HCT116 (cell line): Measurements from ENCODE around the gene IRF3. TPM values are rescaled to one million over a fixed set of nuclear protein-coding genes. Genes with fewer than 3 reads are reported as not detected.

Experiments
- ATAC-seq: fragments of 200-7000 bp; cut with Tn5 transposase; 2 replicates; pipeline ENCODE4 v1.9.1; 2020; ENCODE audit warnings: mild to moderate bottlenecking, moderate library complexity
- BruUV-seq: library from RNA; stranded (reverse); fragments of 400-500 nt; replicated peaks from 2 replicates; lab custom pipeline; 2021; lab: Mats Ljungman, UMichigan
- CTCF ChIA-PET: fragments of 300-600 bp; sonication (Branson Sonifier 250); formaldehyde crosslinking; loops from one replicate; lab custom pipeline; 2021; ENCODE audit warnings: antibody characterized with exemption; lab: Charles Lee
- POLR2A ChIA-PET: fragments of 300-600, 350-600 bp; sonication (Branson Sonifier 250); formaldehyde crosslinking; loops from one replicate; lab custom pipeline; 2021; ENCODE audit warnings: antibody characterized with exemption; lab: Charles Lee
- RAD21 ChIA-PET, 2 experiments: fragments of 300-600 bp; sonication (Branson Sonifier 250); formaldehyde crosslinking; loops; one replicate each; lab custom pipeline; 2023; ENCODE audit warnings: low total read pairs in 2 of 2; ENCODE audit not compliant: uncharacterized antibody in 2 of 2, unreplicated experiment in 2 of 2, low non-redundant PET in 1 of 2; lab: Charles Lee
- DNase-seq: peaks from one replicate; pipeline ENCODE4 v3.0.0-alpha.2; 2010; ENCODE audit warnings: low read depth, low spot score
- H2AFZ ChIP-seq: fragments of 200-600 bp; shearing (Covaris generic), sonication (generic); 2 replicates; pipeline ENCODE4 v1.6.1; 2017; ENCODE audit warnings: low read depth, mixed run types, mixed read lengths, antibody characterized with exemption, low read length; ENCODE audit not compliant: poor library complexity, severe bottlenecking
- H3K27ac ChIP-seq: 2 replicates; pipeline ENCODE4 v1.5.1; 2012; ENCODE audit warnings: low read depth, low read length
- H3K27me3 ChIP-seq: fragments of 200-600 bp; sonication (generic); 2 replicates; pipeline ENCODE4 v1.6.1; 2016; ENCODE audit warnings: mixed run types, low read length, mixed read lengths; ENCODE audit not compliant: insufficient read depth
- H3K36me3 ChIP-seq, 2 experiments: fragments of 200-500 bp in 1 of 2; fragments of 200-600 bp in 1 of 2; sonication (Bioruptor generic) in 1 of 2; sonication (generic) in 1 of 2; 2 replicates each; pipeline versions ENCODE4 v1.5.1 to v1.6.1; 2014 to 2016; ENCODE audit warnings: low read length in 2 of 2, inconsistent platforms in 1 of 2, mixed read lengths in 1 of 2, mixed run types in 1 of 2; ENCODE audit not compliant: insufficient read depth in 2 of 2, control insufficient read depth in 1 of 2
- H3K4me1 ChIP-seq, 2 experiments: fragments of 200-600 bp in 1 of 2; sonication (generic) in 1 of 2; 2 replicates each; pipeline versions ENCODE4 v1.5.1 to v1.6.1; 2012 to 2017; ENCODE audit warnings: low read length in 2 of 2, inconsistent platforms in 1 of 2, mild to moderate bottlenecking in 1 of 2, mixed read lengths in 1 of 2, mixed run types in 1 of 2, moderate library complexity in 1 of 2; ENCODE audit not compliant: insufficient read depth in 2 of 2, control insufficient read depth in 1 of 2
- H3K4me2 ChIP-seq: fragments of 200-600 bp; sonication (generic); 2 replicates; pipeline ENCODE4 v1.6.1; 2017; ENCODE audit warnings: mixed run types, low read length, mixed read lengths
- H3K4me3 ChIP-seq, 2 experiments: fragments of 200-600 bp in 1 of 2; sonication (generic) in 1 of 2; replicated peaks in 1 of 2; 2 replicates each; pipeline ENCODE4 v1.5.1; 2011 to 2016; ENCODE audit warnings: low read length in 2 of 2, control low read depth in 1 of 2, low read depth in 1 of 2, mild to moderate bottlenecking in 1 of 2, mixed read lengths in 1 of 2, mixed run types in 1 of 2
- H3K79me2 ChIP-seq: fragments of 200-600 bp; sonication (generic); 2 replicates; pipeline ENCODE4 v1.6.1; 2017; ENCODE audit warnings: mild to moderate bottlenecking, mixed run types, low read length, moderate library complexity, mixed read lengths; ENCODE audit not compliant: insufficient read depth
- H3K9ac ChIP-seq: fragments of 200-600 bp; sonication (generic); 2 replicates; pipeline ENCODE4 v1.6.1; 2016; ENCODE audit warnings: low read length, mixed read lengths
- H3K9me2 ChIP-seq: fragments of 200-600 bp; sonication (generic), shearing (Covaris generic); 2 replicates; pipeline ENCODE4 v1.6.1; 2017; ENCODE audit warnings: mixed run types, mild to moderate bottlenecking, moderate library complexity; ENCODE audit not compliant: insufficient read depth
- H3K9me3 ChIP-seq, 2 experiments: fragments of 200-500 bp in 1 of 2; fragments of 200-600 bp in 1 of 2; sonication (Bioruptor generic) in 1 of 2; sonication (generic) in 1 of 2; 2 replicates each; pipeline ENCODE4 v1.6.1; 2014 to 2017; ENCODE audit warnings: low read length in 2 of 2, mixed read lengths in 2 of 2, inconsistent platforms in 1 of 2, low read depth in 1 of 2, mild to moderate bottlenecking in 1 of 2, mixed run types in 1 of 2, moderate library complexity in 1 of 2; ENCODE audit not compliant: control insufficient read depth in 1 of 2, insufficient read depth in 1 of 2
- H4K20me1 ChIP-seq: fragments of 200-600 bp; sonication (generic), shearing (Covaris generic); 2 replicates; pipeline ENCODE4 v1.6.1; 2017; ENCODE audit warnings: mixed run types, mild to moderate bottlenecking, moderate library complexity; ENCODE audit not compliant: insufficient read depth
- CBX3 ChIP-seq: IDR thresholded peaks from 2 replicates; pipeline ENCODE4 v1.6.1; 2012; ENCODE audit warnings: low read depth
- CEBPB ChIP-seq: IDR thresholded peaks from 2 replicates; pipeline ENCODE4 v1.6.1; 2012; ENCODE audit warnings: low read depth
- CTCF ChIP-seq, 3 experiments: fragments of 200-600 bp in 1 of 3; sonication (generic) in 1 of 3; IDR thresholded peaks in 2 of 3; conservative IDR thresholded peaks in 1 of 3; 2 replicates each; pipeline ENCODE4 v1.5.1; 2012 to 2017; ENCODE audit warnings: low read depth in 2 of 3, low read length in 2 of 3, antibody characterized with exemption in 1 of 3, borderline replicate concordance in 1 of 3, control low read depth in 1 of 3, mild to moderate bottlenecking in 1 of 3, mixed read lengths in 1 of 3, mixed run types in 1 of 3, moderate library complexity in 1 of 3; ENCODE audit not compliant: insufficient read depth in 1 of 3
- EGR1 ChIP-seq: IDR thresholded peaks from 2 replicates; pipeline ENCODE4 v1.6.1; 2012; ENCODE audit warnings: low read depth
- EZH2 ChIP-seq: fragments of 200-600 bp; sonication (generic); IDR thresholded peaks from 2 replicates; pipeline ENCODE4 v1.6.1; 2017; ENCODE audit warnings: antibody characterized with exemption, mixed run types
- FOSL1 ChIP-seq: IDR thresholded peaks from 2 replicates; pipeline ENCODE4 v1.6.1; 2012; ENCODE audit warnings: low read depth
- JUND ChIP-seq: IDR thresholded peaks from 2 replicates; pipeline ENCODE4 v1.6.1; 2012
- POLR2AphosphoS5 ChIP-seq: IDR thresholded peaks from 2 replicates; pipeline ENCODE4 v1.6.1; 2011; ENCODE audit warnings: mild to moderate bottlenecking, low read depth, low read length, moderate library complexity
- RAD21 ChIP-seq: IDR thresholded peaks from 2 replicates; pipeline ENCODE4 v1.6.1; 2012; ENCODE audit warnings: low read depth, mild to moderate bottlenecking
- SIN3A ChIP-seq: IDR thresholded peaks from 2 replicates; pipeline ENCODE4 v1.6.1; 2012; ENCODE audit warnings: low read depth
- SP1 ChIP-seq: IDR thresholded peaks from 2 replicates; pipeline ENCODE4 v1.6.1; 2012; ENCODE audit warnings: low read depth
- SRF ChIP-seq: IDR thresholded peaks from 2 replicates; pipeline ENCODE4 v1.6.1; 2012; ENCODE audit warnings: low read depth
- TCF7L2 ChIP-seq: IDR thresholded peaks from 2 replicates; pipeline ENCODE4 v1.7.0; 2011; ENCODE audit warnings: borderline replicate concordance, inconsistent platforms; ENCODE audit not compliant: insufficient read depth, insufficient read length; ENCODE audit errors: extremely low read depth
- YY1 ChIP-seq: IDR thresholded peaks from 2 replicates; pipeline ENCODE4 v1.6.1; 2011; ENCODE audit warnings: low read length, low read depth, moderate library complexity, mild to moderate bottlenecking; ENCODE audit not compliant: insufficient replicate concordance; ENCODE audit errors: extremely low read depth
- ZFX ChIP-seq: fragments of 450-650 bp; IDR thresholded peaks from 2 replicates; pipeline ENCODE4 v1.6.1; 2017
- intact Hi-C: fragments of 100-400 bp; cut with micrococcal nuclease; formaldehyde crosslinking; loops from 2 replicates; pipeline ENCODE4 v1.10.0; 2022
- total RNA-seq: library from RNA; stranded (reverse); gene quantifications from one replicate; pipeline ENCODE4 v1.2.1, GENCODE V29; 2021; ENCODE audit not compliant: unreplicated experiment
- TF ChIP-seq, protein P1 (sequence below): IDR thresholded peaks from 2 replicates; pipeline ENCODE4 v1.6.1; 2012; ENCODE audit warnings: low read depth

The IRF3 gene
- total RNA-seq, 1 experiment from 2014 or later: 129 TPM

- no peak for TF ChIP-seq RAD21
- TF ChIP-seq, protein P1, sequence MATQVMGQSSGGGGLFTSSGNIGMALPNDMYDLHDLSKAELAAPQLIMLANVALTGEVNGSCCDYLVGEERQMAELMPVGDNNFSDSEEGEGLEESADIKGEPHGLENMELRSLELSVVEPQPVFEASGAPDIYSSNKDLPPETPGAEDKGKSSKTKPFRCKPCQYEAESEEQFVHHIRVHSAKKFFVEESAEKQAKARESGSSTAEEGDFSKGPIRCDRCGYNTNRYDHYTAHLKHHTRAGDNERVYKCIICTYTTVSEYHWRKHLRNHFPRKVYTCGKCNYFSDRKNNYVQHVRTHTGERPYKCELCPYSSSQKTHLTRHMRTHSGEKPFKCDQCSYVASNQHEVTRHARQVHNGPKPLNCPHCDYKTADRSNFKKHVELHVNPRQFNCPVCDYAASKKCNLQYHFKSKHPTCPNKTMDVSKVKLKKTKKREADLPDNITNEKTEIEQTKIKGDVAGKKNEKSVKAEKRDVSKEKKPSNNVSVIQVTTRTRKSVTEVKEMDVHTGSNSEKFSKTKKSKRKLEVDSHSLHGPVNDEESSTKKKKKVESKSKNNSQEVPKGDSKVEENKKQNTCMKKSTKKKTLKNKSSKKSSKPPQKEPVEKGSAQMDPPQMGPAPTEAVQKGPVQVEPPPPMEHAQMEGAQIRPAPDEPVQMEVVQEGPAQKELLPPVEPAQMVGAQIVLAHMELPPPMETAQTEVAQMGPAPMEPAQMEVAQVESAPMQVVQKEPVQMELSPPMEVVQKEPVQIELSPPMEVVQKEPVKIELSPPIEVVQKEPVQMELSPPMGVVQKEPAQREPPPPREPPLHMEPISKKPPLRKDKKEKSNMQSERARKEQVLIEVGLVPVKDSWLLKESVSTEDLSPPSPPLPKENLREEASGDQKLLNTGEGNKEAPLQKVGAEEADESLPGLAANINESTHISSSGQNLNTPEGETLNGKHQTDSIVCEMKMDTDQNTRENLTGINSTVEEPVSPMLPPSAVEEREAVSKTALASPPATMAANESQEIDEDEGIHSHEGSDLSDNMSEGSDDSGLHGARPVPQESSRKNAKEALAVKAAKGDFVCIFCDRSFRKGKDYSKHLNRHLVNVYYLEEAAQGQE: no peak
- TF ChIP-seq EGR1: no peak
- TF ChIP-seq CEBPB: no peak
- no peak for TF ChIP-seq SIN3A
- TF ChIP-seq CTCF (IDR thresholded peaks at IDR 0.05 in 2 of 3, conservative IDR thresholded peaks at IDR 0.05 in 1 of 3; ENCODE audit: borderline replicate concordance in 1 of 3, insufficient read depth in 1 of 3, low read depth in 2 of 3, low read length in 2 of 3): no peak
- TF ChIP-seq FOSL1: no peak
- no peak for TF ChIP-seq TCF7L2
- no peak for TF ChIP-seq ZFX
- no peak for TF ChIP-seq EZH2
- TF ChIP-seq POLR2AphosphoS5: no peak
- no peak for TF ChIP-seq SRF
- no peak for TF ChIP-seq JUND
- TF ChIP-seq CBX3: no peak
- TF ChIP-seq SP1: no peak
- no peak for TF ChIP-seq YY1
- peaks cover 21 to 29% of the 10 kb centered on the region in 2 experiments for H3K4me1 ChIP-seq
- intact Hi-C loops: no loop called here
- RAD21 ChIA-PET: no interaction called here
- CTCF ChIA-PET: interaction anchor here (1.5 kb wide), 1 partner anchor 101 kb away, joined by 3 read pairs; the partner anchor contains the start of gene PRRG2
- peaks cover 36 to 50% of the 10 kb centered on the region in 2 experiments for H3K36me3 ChIP-seq
- H3K4me2 ChIP-seq: no peak overlapping the region
- ATAC-seq: no peak
- no peaks in the 10 kb centered on the region for H3K9me2 ChIP-seq
- no peaks in the 10 kb centered on the region for H3K27me3 ChIP-seq
- no peaks in the 10 kb centered on the region for H3K9me3 ChIP-seq
- DNase-seq: no peak
- peaks cover 88% of the 10 kb centered on the region for H3K79me2 ChIP-seq
- BruUV-seq: no TSS peak
- POLR2A ChIA-PET: no interaction called here
- H3K27ac ChIP-seq: no peak overlapping the region
- no peak overlapping the region for H3K9ac ChIP-seq
- no peak overlapping the region for H3K4me3 ChIP-seq
- H2AFZ ChIP-seq: no peak overlapping the region
- peaks cover 38% of the 10 kb centered on the region; the same call in 1 of the 2 replicates for H4K20me1 ChIP-seq
These were observed 16.2 kb upstream of the IRF3 start for GRCh38 chr19:49681830-49682229.
